Fibroblast of mammary gland (primary cell): ENCODE results near the gene PPP3R1.

Experiments used
- DNase-seq: peaks from one replicate; pipeline ENCODE4 v3.0.0-alpha.2; 2010; ENCODE audit warnings: low read depth
- H3K4me3 ChIP-seq: 2 replicates; pipeline ENCODE4 v1.5.1; 2011; ENCODE audit warnings: low read depth, mild to moderate bottlenecking, low read length, moderate library complexity; ENCODE audit not compliant: control insufficient read depth
- TF ChIP-seq, protein P1 (sequence below): conservative IDR thresholded peaks from 2 replicates; pipeline ENCODE4 v1.5.1; 2011; ENCODE audit warnings: low read depth, low read length, inconsistent platforms; ENCODE audit not compliant: control insufficient read depth, insufficient read depth

Gene PPP3R1

GRCh38 chr2:68292108-68292710 is 39.9 kb upstream of the PPP3R1 start:
- peak; percentile 40 for DNase-seq
- TF ChIP-seq, protein P1, sequence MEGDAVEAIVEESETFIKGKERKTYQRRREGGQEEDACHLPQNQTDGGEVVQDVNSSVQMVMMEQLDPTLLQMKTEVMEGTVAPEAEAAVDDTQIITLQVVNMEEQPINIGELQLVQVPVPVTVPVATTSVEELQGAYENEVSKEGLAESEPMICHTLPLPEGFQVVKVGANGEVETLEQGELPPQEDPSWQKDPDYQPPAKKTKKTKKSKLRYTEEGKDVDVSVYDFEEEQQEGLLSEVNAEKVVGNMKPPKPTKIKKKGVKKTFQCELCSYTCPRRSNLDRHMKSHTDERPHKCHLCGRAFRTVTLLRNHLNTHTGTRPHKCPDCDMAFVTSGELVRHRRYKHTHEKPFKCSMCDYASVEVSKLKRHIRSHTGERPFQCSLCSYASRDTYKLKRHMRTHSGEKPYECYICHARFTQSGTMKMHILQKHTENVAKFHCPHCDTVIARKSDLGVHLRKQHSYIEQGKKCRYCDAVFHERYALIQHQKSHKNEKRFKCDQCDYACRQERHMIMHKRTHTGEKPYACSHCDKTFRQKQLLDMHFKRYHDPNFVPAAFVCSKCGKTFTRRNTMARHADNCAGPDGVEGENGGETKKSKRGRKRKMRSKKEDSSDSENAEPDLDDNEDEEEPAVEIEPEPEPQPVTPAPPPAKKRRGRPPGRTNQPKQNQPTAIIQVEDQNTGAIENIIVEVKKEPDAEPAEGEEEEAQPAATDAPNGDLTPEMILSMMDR, result peak; percentile 64
- H3K4me3 ChIP-seq, result no peak overlapping the region

GRCh38 chr2:68291314-68291713 is 39.0 kb upstream of the PPP3R1 start:
- no peak overlapping the region for H3K4me3 ChIP-seq
- TF ChIP-seq, protein P1, result no peak
- DNase-seq, result no peak

DNA sequence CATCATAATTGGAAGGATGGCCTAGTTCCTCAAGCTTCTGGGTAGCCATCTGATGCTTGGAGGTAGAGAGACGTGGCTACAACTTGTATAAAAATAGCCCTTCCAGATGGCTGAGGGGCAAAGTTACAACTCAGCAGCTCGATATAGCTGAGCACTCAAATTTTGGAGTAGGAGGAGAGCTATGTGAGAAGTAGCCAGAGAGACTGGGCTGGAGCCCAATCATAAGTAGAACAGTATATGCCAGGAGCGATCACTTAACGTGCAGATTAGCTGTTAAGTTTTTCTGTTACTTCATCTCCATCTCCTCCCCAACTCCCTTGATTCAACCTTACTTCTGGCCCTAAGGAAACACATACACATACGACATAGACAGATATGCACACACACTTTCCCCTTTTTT is 38.6 kb upstream of the PPP3R1 start:
- TF ChIP-seq, protein P1, result no peak
- H3K4me3 ChIP-seq, result no peak overlapping the region
- DNase-seq, result no peak

- DNase-seq, result peak; percentile 65
- TF ChIP-seq, protein P1, result no peak
- H3K4me3 ChIP-seq, result no peak overlapping the region
These were observed 35.5 kb upstream of the PPP3R1 start for GRCh38 chr2:68287580-68288441.

DNA sequence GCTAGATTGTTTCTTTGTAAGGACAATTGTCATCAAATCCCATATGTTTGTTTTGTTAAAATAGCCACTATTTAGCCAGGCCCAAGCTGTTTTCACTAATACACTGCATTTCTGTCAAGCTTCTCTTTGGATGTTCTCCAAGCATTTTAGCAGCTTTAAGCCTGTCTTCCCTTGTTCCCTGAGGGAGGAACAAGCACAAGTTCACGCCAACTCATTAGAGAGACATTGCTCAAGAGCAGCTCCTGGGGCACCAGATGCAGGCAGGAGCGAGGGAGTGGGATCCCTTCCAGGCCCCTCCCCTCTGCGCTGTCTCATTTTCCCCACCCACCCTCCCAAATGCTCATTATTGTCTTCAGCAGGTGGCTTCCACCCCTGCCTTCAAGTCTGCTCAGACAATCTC is 32.6 kb upstream of the PPP3R1 start:
- TF ChIP-seq, protein P1, result no peak
- H3K4me3 ChIP-seq, result no peak overlapping the region
- peak; percentile 92 for DNase-seq

- TF ChIP-seq, protein P1, result no peak
- no peak overlapping the region for H3K4me3 ChIP-seq
- DNase-seq, result no peak
These were observed 31.1 kb upstream of the PPP3R1 start for GRCh38 chr2:68283419-68283812.
